Activated gamma-delta T cell treated with Interleukin-2 at 50 U/mL for 16 hours (primary cell): Measurements from ENCODE around the gene NCOA3.

Source experiments
- DNase-seq: peaks from one replicate; pipeline ENCODE4 v3.0.0-alpha.2; 2020

Gene NCOA3

GRCh38 chr20:47684306-47685080 lies 182.8 kb downstream of the NCOA3 start:
- no peak for DNase-seq

GRCh38 chr20:47686545-47686944 lies 184.9 kb downstream of the NCOA3 start:
- DNase-seq, result no peak

- no peak for DNase-seq
These were observed 185.7 kb downstream of the NCOA3 start for GRCh38 chr20:47687095-47687987.

- no peak for DNase-seq
These were observed 187.0 kb downstream of the NCOA3 start for GRCh38 chr20:47688385-47689381.

- DNase-seq, result no peak
These were observed 188.0 kb downstream of the NCOA3 start for GRCh38 chr20:47689731-47690130.

GRCh38 chr20:47691625-47692024 lies 189.9 kb downstream of the NCOA3 start:
- no peak for DNase-seq

GRCh38 chr20:47694021-47694818 lies 192.5 kb downstream of the NCOA3 start:
- DNase-seq, result no peak

GRCh38 chr20:47696856-47697255 lies 195.2 kb downstream of the NCOA3 start:
- DNase-seq, result no peak

GRCh38 chr20:47698142-47698541 lies 196.5 kb downstream of the NCOA3 start:
- no peak for DNase-seq

- no peak for DNase-seq
These were observed 198.1 kb downstream of the NCOA3 start for GRCh38 chr20:47699818-47700217.

GRCh38 chr20:47700327-47700726 lies 198.6 kb downstream of the NCOA3 start:
- DNase-seq, result no peak

GRCh38 chr20:47701612-47702011 lies 199.9 kb downstream of the NCOA3 start:
- DNase-seq, result no peak

- DNase-seq, result no peak
These were observed 202.1 kb downstream of the NCOA3 start for GRCh38 chr20:47703748-47704147.

- DNase-seq, result no peak
These were observed 203.2 kb downstream of the NCOA3 start for GRCh38 chr20:47704746-47705496.

GRCh38 chr20:47705497-47705856 lies 203.8 kb downstream of the NCOA3 start:
- DNase-seq, result no peak

- DNase-seq, result no peak
These were observed 204.7 kb downstream of the NCOA3 start for GRCh38 chr20:47706345-47706744.
